Calu3 (cell line): ENCODE results near the gene KRTAP7-1. TPM values are rescaled to one million over a fixed set of nuclear protein-coding genes. Genes with fewer than 3 reads are reported as not detected.

Source experiments
- BruUV-seq: library from RNA; stranded (reverse); fragments of 400-500 nt; replicated peaks from 2 replicates; lab custom pipeline; 2021; lab: Mats Ljungman, UMichigan
- CTCF ChIA-PET: fragments of 300-600 bp; sonication (Branson Sonifier 250); formaldehyde crosslinking; loops from one replicate; lab custom pipeline; 2022; ENCODE audit warnings: antibody characterized with exemption; lab: Charles Lee
- DNase-seq: peaks from one replicate; pipeline ENCODE4 v3.0.0; 2022
- H3K27ac Mint-ChIP-seq: one replicate; pipeline ENCODE4 v1.8.0; 2022; ENCODE audit warnings: mixed read lengths; ENCODE audit not compliant: unreplicated experiment
- H3K27me3 Mint-ChIP-seq: one replicate; pipeline ENCODE4 v1.8.0; 2022; ENCODE audit warnings: mixed read lengths; ENCODE audit not compliant: unreplicated experiment
- H3K36me3 Mint-ChIP-seq: one replicate; pipeline ENCODE4 v1.8.0; 2022; ENCODE audit warnings: mild to moderate bottlenecking, moderate library complexity, mixed read lengths; ENCODE audit not compliant: insufficient read depth, unreplicated experiment
- H3K4me1 Mint-ChIP-seq: one replicate; pipeline ENCODE4 v1.8.0; 2022; ENCODE audit warnings: mild to moderate bottlenecking, low read depth, mixed read lengths; ENCODE audit not compliant: unreplicated experiment
- H3K4me3 Mint-ChIP-seq: one replicate; pipeline ENCODE4 v1.8.0; 2022; ENCODE audit warnings: mild to moderate bottlenecking, low read depth, moderate library complexity, mixed read lengths; ENCODE audit not compliant: unreplicated experiment
- H3K9me3 Mint-ChIP-seq: one replicate; pipeline ENCODE4 v1.8.0; 2022; ENCODE audit warnings: low read depth, mixed read lengths; ENCODE audit not compliant: unreplicated experiment
- intact Hi-C: fragments of 100-400 bp; cut with micrococcal nuclease; formaldehyde crosslinking; loops from one replicate; pipeline ENCODE4 v1.10.0; 2022; ENCODE audit not compliant: unreplicated experiment
- total RNA-seq: library from RNA; stranded (reverse); gene quantifications from 2 replicates; pipeline ENCODE4 v1.2.3, GENCODE V29; 2022
- TF ChIP-seq, protein P1 (sequence below): fragments of 200-600 bp; IDR thresholded peaks from one replicate; pipeline ENCODE4 v1.8.0; 2022; ENCODE audit warnings: antibody characterized with exemption; ENCODE audit not compliant: unreplicated experiment

The KRTAP7-1 gene
- total RNA-seq, 1 experiment from 2014 or later: not detected

GRCh38 chr21:30839304-30839703, 9.7 kb upstream of the KRTAP7-1 start:
- DNase-seq: no peak
- CTCF ChIA-PET: no interaction called here
- TF ChIP-seq, protein P1, sequence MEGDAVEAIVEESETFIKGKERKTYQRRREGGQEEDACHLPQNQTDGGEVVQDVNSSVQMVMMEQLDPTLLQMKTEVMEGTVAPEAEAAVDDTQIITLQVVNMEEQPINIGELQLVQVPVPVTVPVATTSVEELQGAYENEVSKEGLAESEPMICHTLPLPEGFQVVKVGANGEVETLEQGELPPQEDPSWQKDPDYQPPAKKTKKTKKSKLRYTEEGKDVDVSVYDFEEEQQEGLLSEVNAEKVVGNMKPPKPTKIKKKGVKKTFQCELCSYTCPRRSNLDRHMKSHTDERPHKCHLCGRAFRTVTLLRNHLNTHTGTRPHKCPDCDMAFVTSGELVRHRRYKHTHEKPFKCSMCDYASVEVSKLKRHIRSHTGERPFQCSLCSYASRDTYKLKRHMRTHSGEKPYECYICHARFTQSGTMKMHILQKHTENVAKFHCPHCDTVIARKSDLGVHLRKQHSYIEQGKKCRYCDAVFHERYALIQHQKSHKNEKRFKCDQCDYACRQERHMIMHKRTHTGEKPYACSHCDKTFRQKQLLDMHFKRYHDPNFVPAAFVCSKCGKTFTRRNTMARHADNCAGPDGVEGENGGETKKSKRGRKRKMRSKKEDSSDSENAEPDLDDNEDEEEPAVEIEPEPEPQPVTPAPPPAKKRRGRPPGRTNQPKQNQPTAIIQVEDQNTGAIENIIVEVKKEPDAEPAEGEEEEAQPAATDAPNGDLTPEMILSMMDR: no peak
- Mint-ChIP-seq H3K9me3 (peaks cover 6% of the 10 kb centered on the region), H3K27me3 (no peaks in the 10 kb centered on the region), H3K36me3 (no peaks in the 10 kb centered on the region), H3K27ac (no peak overlapping the region), H3K4me1 (no peaks in the 10 kb centered on the region), H3K4me3 (no peak overlapping the region)
- intact Hi-C loops: no loop called here
- no TSS peak for BruUV-seq

DNA sequence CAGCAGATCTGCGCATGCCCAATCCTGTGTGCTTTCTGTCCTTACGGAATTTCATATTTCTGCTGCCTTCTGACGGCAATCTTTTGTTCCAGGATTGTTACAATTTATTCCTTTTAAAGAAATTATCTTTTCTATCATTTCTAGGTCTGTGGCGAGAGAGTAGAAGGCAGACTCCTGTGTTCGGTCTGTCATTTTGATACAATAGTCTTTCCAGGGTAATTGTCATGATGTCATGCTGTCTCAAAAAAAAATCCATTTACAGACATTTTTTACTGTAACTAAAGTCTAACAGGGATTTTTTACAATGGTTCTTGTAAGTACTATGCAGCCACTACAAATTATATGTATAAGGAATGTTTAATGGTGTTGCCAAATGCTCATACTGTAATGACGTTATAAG, 9.0 kb upstream of the KRTAP7-1 start:
- H3K9me3 Mint-ChIP-seq: peaks cover 6% of the 10 kb centered on the region
- CTCF ChIA-PET: no interaction called here
- H3K27me3 Mint-ChIP-seq: no peaks in the 10 kb centered on the region
- TF ChIP-seq, protein P1: no peak
- no peak overlapping the region for H3K4me3 Mint-ChIP-seq
- DNase-seq: no peak
- no peaks in the 10 kb centered on the region for H3K4me1 Mint-ChIP-seq
- no peak overlapping the region for H3K27ac Mint-ChIP-seq
- BruUV-seq: no TSS peak
- no peaks in the 10 kb centered on the region for H3K36me3 Mint-ChIP-seq
- intact Hi-C loops: no loop called here

- Mint-ChIP-seq H3K36me3 (no peaks in the 10 kb centered on the region), H3K4me3 (no peak overlapping the region), H3K4me1 (no peaks in the 10 kb centered on the region), H3K9me3 (peaks cover 2% of the 10 kb centered on the region), H3K27ac (no peak overlapping the region), H3K27me3 (no peaks in the 10 kb centered on the region)
- intact Hi-C loops: no loop called here
- TF ChIP-seq, protein P1: no peak
- BruUV-seq: no TSS peak
- DNase-seq: no peak
- CTCF ChIA-PET: no interaction called here
Observed at GRCh38 chr21:30831194-30831765, 1.7 kb upstream of the KRTAP7-1 start.

GRCh38 chr21:30818837-30819610, 10.5 kb downstream of the KRTAP7-1 start:
- no peaks in the 10 kb centered on the region for H3K4me1 Mint-ChIP-seq
- H3K4me3 Mint-ChIP-seq: no peak overlapping the region
- intact Hi-C loops: no loop called here
- H3K36me3 Mint-ChIP-seq: no peaks in the 10 kb centered on the region
- no peak for DNase-seq
- TF ChIP-seq, protein P1: no peak
- no peak overlapping the region for H3K27ac Mint-ChIP-seq
- CTCF ChIA-PET: no interaction called here
- BruUV-seq: no TSS peak
- H3K9me3 Mint-ChIP-seq: peaks cover 7% of the 10 kb centered on the region
- no peaks in the 10 kb centered on the region for H3K27me3 Mint-ChIP-seq
